ENCODE results near the gene KMT2A. TPM values are rescaled to one million over a fixed set of nuclear protein-coding genes. Genes with fewer than 3 reads are reported as not detected.

Gene KMT2A
- total RNA-seq, 1 experiment from 2014 or later = 50.4 TPM

DNA sequence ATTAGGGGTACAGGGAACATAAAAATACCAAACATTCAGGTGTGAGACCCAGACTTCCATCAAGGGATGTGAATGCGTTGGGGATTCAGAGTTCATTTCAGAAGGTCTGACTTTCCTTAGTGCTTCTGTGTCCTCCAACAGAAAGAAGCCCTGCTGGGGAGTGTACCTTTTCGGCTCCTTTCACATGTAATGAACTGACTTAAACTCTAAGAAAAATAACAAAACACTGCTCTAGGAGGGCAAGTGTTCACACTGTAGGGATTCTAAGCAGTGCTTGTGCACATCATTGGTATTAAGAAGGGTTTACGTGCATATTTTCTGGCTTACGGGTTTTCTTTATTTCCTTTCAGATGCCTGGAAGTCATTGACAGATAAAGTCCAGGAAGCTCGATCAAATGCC lies 75.3 kb downstream of the KMT2A start:
- no peak for ATAC-seq
- POLR2A ChIA-PET = no interaction called here

DNA sequence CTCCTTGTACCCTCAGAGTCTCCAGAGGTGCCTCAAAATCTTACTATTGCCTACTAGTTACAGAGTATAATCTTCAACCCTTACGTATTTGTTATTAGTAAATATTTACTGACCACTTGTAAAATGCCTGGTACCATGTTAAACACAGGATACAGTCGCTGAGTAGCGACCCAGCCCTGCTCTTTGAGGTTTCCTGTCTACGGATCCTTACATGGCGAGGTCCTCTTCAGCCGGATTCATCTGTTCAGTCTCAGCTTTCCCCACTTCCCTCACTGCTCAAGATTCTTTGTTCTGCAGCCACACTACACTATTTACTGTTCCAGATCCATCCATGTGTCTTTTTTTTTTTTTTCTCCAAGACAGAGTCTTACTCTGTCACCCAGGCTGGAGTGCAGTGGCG lies 77.8 kb downstream of the KMT2A start:
- H3K27me3 ChIP-seq (ENCODE audit: insufficient read depth, low read length) = no peaks in the 10 kb centered on the region
- BruUV-seq (replicated peaks) = no TSS peak
- ATAC-seq (no peak), DNase-seq (ENCODE audit: low read depth, low spot score) (no peak)
- H3K9me2 ChIP-seq (ENCODE audit: insufficient read depth) = no peaks in the 10 kb centered on the region
- no peak overlapping the region for H3K9ac ChIP-seq (ENCODE audit: low read length)
- H3K36me3 ChIP-seq (ENCODE audit: control insufficient read depth in 1 of 2, insufficient read depth in 2 of 2, low read length in 2 of 2) = peaks cover 34 to 57% of the 10 kb centered on the region in 2 experiments
- RAD21 ChIA-PET (ENCODE audit: low non-redundant PET in 1 of 2, low total read pairs in 2 of 2, uncharacterized antibody in 2 of 2, unreplicated experiment in 2 of 2) = interaction anchor here in 1 of 2 experiments (0.7 kb wide), 1 partner anchor 52 kb away, joined by 7 read pairs; no protein-coding TSS in a partner anchor
- POLR2A ChIA-PET = no interaction called here
- intact Hi-C loops (cut with micrococcal nuclease) = no loop called here
- CTCF ChIA-PET = no interaction called here
- no peaks in the 10 kb centered on the region; the same call in 1 of the 2 replicates for H4K20me1 ChIP-seq (ENCODE audit: insufficient read depth)
- H3K4me3 ChIP-seq (replicated peaks in 1 of 2; ENCODE audit: low read depth in 1 of 2, low read length in 2 of 2) = no peak overlapping the region
- H3K79me2 ChIP-seq (ENCODE audit: insufficient read depth, low read length) = no peaks in the 10 kb centered on the region
- H3K27ac ChIP-seq (ENCODE audit: low read depth, low read length) = no peak overlapping the region
- no peak overlapping the region for H3K4me2 ChIP-seq (ENCODE audit: low read length)
- H3K4me1 ChIP-seq (ENCODE audit: control insufficient read depth in 1 of 2, insufficient read depth in 2 of 2, low read length in 2 of 2) = no peaks in the 10 kb centered on the region
- H2AFZ ChIP-seq (ENCODE audit: low read depth, low read length, poor library complexity, severe bottlenecking) = no peak overlapping the region
- H3K9me3 ChIP-seq (ENCODE audit: control insufficient read depth in 1 of 2, insufficient read depth in 1 of 2, low read depth in 1 of 2, low read length in 2 of 2) = no peaks in the 10 kb centered on the region
- no peak for TF ChIP-seq CEBPB (IDR thresholded peaks at IDR 0.05; ENCODE audit: low read depth)
- TF ChIP-seq ELF1 (IDR thresholded peaks at IDR 0.05; ENCODE audit: borderline replicate concordance, low read depth) = no peak
- TF ChIP-seq JUND (IDR thresholded peaks at IDR 0.05) = no peak
- no peak for TF ChIP-seq EZH2 (IDR thresholded peaks at IDR 0.05)

More for the DNA sequence above, 75.3 kb downstream of the KMT2A start:
- H3K9me2 ChIP-seq (ENCODE audit: insufficient read depth) = no peaks in the 10 kb centered on the region
- no peak overlapping the region for H3K27ac ChIP-seq (ENCODE audit: low read depth, low read length)
- no peaks in the 10 kb centered on the region for H3K27me3 ChIP-seq (ENCODE audit: insufficient read depth, low read length)
- no TSS peak for BruUV-seq (replicated peaks)
- no peak overlapping the region for H2AFZ ChIP-seq (ENCODE audit: low read depth, low read length, poor library complexity, severe bottlenecking)
- peaks cover 39 to 67% of the 10 kb centered on the region in 2 experiments for H3K36me3 ChIP-seq (ENCODE audit: control insufficient read depth in 1 of 2, insufficient read depth in 2 of 2, low read length in 2 of 2)
- ChIA-PET RAD21 (ENCODE audit: low non-redundant PET in 1 of 2, low total read pairs in 2 of 2, uncharacterized antibody in 2 of 2, unreplicated experiment in 2 of 2) (no interaction called here), CTCF (no interaction called here)
- no peak for DNase-seq (ENCODE audit: low read depth, low spot score)
- intact Hi-C loops (cut with micrococcal nuclease) = no loop called here
- no peak overlapping the region for H3K4me2 ChIP-seq (ENCODE audit: low read length)
- no peak overlapping the region for H3K4me3 ChIP-seq (replicated peaks in 1 of 2; ENCODE audit: low read depth in 1 of 2, low read length in 2 of 2)
- no peaks in the 10 kb centered on the region for H3K79me2 ChIP-seq (ENCODE audit: insufficient read depth, low read length)
- H3K4me1 ChIP-seq (ENCODE audit: control insufficient read depth in 1 of 2, insufficient read depth in 2 of 2, low read length in 2 of 2) = no peaks in the 10 kb centered on the region
- no peaks in the 10 kb centered on the region for H3K9me3 ChIP-seq (ENCODE audit: control insufficient read depth in 1 of 2, insufficient read depth in 1 of 2, low read depth in 1 of 2, low read length in 2 of 2)
- no peaks in the 10 kb centered on the region; the same call in 1 of the 2 replicates for H4K20me1 ChIP-seq (ENCODE audit: insufficient read depth)
- TF ChIP-seq, protein P1, sequence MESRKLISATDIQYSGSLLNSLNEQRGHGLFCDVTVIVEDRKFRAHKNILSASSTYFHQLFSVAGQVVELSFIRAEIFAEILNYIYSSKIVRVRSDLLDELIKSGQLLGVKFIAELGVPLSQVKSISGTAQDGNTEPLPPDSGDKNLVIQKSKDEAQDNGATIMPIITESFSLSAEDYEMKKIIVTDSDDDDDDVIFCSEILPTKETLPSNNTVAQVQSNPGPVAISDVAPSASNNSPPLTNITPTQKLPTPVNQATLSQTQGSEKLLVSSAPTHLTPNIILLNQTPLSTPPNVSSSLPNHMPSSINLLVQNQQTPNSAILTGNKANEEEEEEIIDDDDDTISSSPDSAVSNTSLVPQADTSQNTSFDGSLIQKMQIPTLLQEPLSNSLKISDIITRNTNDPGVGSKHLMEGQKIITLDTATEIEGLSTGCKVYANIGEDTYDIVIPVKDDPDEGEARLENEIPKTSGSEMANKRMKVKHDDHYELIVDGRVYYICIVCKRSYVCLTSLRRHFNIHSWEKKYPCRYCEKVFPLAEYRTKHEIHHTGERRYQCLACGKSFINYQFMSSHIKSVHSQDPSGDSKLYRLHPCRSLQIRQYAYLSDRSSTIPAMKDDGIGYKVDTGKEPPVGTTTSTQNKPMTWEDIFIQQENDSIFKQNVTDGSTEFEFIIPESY (IDR thresholded peaks at IDR 0.05; ENCODE audit: extremely low read depth, insufficient replicate concordance, low read length) = no peak
- TF ChIP-seq JUND (IDR thresholded peaks at IDR 0.05) = no peak
- no peak overlapping the region for H3K9ac ChIP-seq (ENCODE audit: low read length)
